Ovary (tissue), 9 donors: ENCODE data around the gene SLC18A3. TPM values are rescaled to one million over a fixed set of nuclear protein-coding genes. Genes with fewer than 3 reads are reported as not detected.

Experiments
- DNase-seq, 5 donors: peaks; one replicate each; pipeline ENCODE4 v3.0.0-alpha.2; 2019 to 2020
- H3K27ac ChIP-seq, 2 donors: fragments of 200-600 bp; one replicate each; pipeline versions ENCODE4 v1.5.1 to v1.8.0; 2019 to 2022
- H3K27me3 ChIP-seq: fragments of 200-600 bp; one replicate; pipeline ENCODE4 v1.8.0; 2022
- H3K36me3 ChIP-seq: fragments of 200-600 bp; sonication (generic); one replicate; pipeline ENCODE4 v1.5.1; 2019
- H3K4me1 ChIP-seq: one replicate; pipeline ENCODE4 v1.8.1; 2013; ENCODE audit warnings: mild to moderate bottlenecking, moderate library complexity; ENCODE audit not compliant: insufficient read depth
- H3K4me3 ChIP-seq: fragments of 200-600 bp; sonication (generic); one replicate; pipeline ENCODE4 v1.5.1; 2017
- H3K9me3 ChIP-seq, 2 donors: fragments of 200-600 bp in 1 of 2; sonication (generic) in 1 of 2; one replicate each; pipeline versions ENCODE4 v1.5.1 to v1.8.1; 2013 to 2019; ENCODE audit warnings: mild to moderate bottlenecking in 1 of 2, moderate library complexity in 1 of 2
- CTCF ChIP-seq, 3 donors: fragments of 450-650 bp in 2 of 3; fragments of 200-600 bp in 1 of 3; IDR thresholded peaks; one replicate each; pipeline versions ENCODE4 v1.5.1 to v1.8.0; 2016 to 2022; ENCODE audit warnings: antibody characterized with exemption in 3 of 3, mild to moderate bottlenecking in 1 of 3
- EP300 ChIP-seq: sonication (generic); formaldehyde crosslinking; IDR thresholded peaks from one replicate; pipeline ENCODE4 v1.6.1; 2017; ENCODE audit warnings: antibody characterized with exemption
- POLR2A ChIP-seq: fragments of 450-650 bp; IDR thresholded peaks from one replicate; pipeline ENCODE4 v1.6.1; 2017; ENCODE audit warnings: antibody characterized with exemption, mild to moderate bottlenecking, moderate library complexity
- whole genome bisulfite sequencing, 3 donors: extraction: QIAGEN DNeasy Blood & Tissue Kit in 1 of 3; methylation state at CpG; one replicate each; pipeline versions ENCODE4 v1.1.5 to v1.1.7; 2013 to 2017; 5-methylcytosine and 5-hydroxymethylcytosine counted together
- intact Hi-C, 4 donors: fragments of 100-400 bp; cut with DNase I; formaldehyde crosslinking; loops; one replicate each; pipeline versions ENCODE4 v1.11.0 to v1.15.1; 2022 to 2023
- polyA plus RNA-seq, 2 donors: library from polyadenylated mRNA; stranded (reverse); fragments of 200-250 nt in 1 of 2; fragments of 350-450 nt in 1 of 2; fragmentation: Illumina TruSeq in 1 of 2; extraction: RNeasy Lipid Tissue Mini Kit (QIAGEN cat#74804) in 1 of 2; gene quantifications; one replicate each; pipeline ENCODE4 v1.2.3, GENCODE V29; 2013 to 2014
- total RNA-seq, 7 donors: library from RNA; depleted of rRNA in 2 of 7; stranded (reverse); fragments of >200 nt in 2 of 7; fragmentation: NEBNext Ultra II Directional in 3 of 7; extraction: Animal tissue kit (Norgen Biotek cat#: 25700) in 3 of 7; gene quantifications; one replicate each; pipeline versions ENCODE4 v1.1.0 to v1.2.4, GENCODE V29; 2016 to 2023
- donor health status: DM: no; HTN: no; CAD: no; lungs with moderate emphysema.
- donor health status: DM: no; HTN: no; CAD: no.
- donor health status: Bipolar disorder and iron deficiency.
- donor health status: DM: yes; HTN: yes; CAD: no.
- donor health status: DM: no; HTN: no; CAD: no.
- donor health status: DM: yes; HTN: yes; CAD: no.

Gene SLC18A3
- total and polyA plus RNA-seq, 9 donors, result not detected

GRCh38 chr10:49650724-49651034, 40.6 kb downstream of the SLC18A3 start:
- no peak for TF ChIP-seq CTCF (IDR thresholded peaks at IDR 0.05)
- no peak for TF ChIP-seq EP300
- TF ChIP-seq POLR2A, result no peak
- DNase-seq, result no peak
- no peaks in the 10 kb centered on the region for H3K9me3 ChIP-seq

GRCh38 chr10:49651039-49651835, 41.1 kb downstream of the SLC18A3 start:
- 76 to 79% (median 78%) methylated on average over 14 to 15 of the region's 15 CpGs for WGBS, 3 donors
- Histone ChIP-seq H3K27me3 (no peaks in the 10 kb centered on the region), H3K36me3 (no peaks in the 10 kb centered on the region), H3K4me3 (no peak overlapping the region), H3K9me3 (no peaks in the 10 kb centered on the region), H3K4me1 (no peaks in the 10 kb centered on the region), H3K27ac (no peak overlapping the region)
- no peak for DNase-seq
- intact Hi-C loops, result no loop called here
- TF ChIP-seq EP300 (no peak), CTCF (IDR thresholded peaks at IDR 0.05) (no peak), POLR2A (no peak)

More at GRCh38 chr10:49650724-49651034, 40.6 kb downstream of the SLC18A3 start:
- Histone ChIP-seq H3K4me1 (no peaks in the 10 kb centered on the region), H3K4me3 (no peak overlapping the region), H3K27ac (no peak overlapping the region), H3K36me3 (no peaks in the 10 kb centered on the region), H3K27me3 (no peaks in the 10 kb centered on the region)
- 87 to 100% (median 91%) methylated on average over 1 of the region's 1 CpG for WGBS, 3 donors
- intact Hi-C loops, result no loop called here

GRCh38 chr10:49651917-49652316, 41.8 kb downstream of the SLC18A3 start:
- Histone ChIP-seq H3K9me3 (no peaks in the 10 kb centered on the region), H3K4me3 (no peak overlapping the region), H3K4me1 (no peaks in the 10 kb centered on the region), H3K36me3 (no peaks in the 10 kb centered on the region), H3K27ac (no peak overlapping the region), H3K27me3 (no peaks in the 10 kb centered on the region)
- 69 to 74% (median 71%) methylated on average over 2 of the region's 2 CpGs for WGBS, 3 donors
- no peak for TF ChIP-seq CTCF (IDR thresholded peaks at IDR 0.05)
- no peak for TF ChIP-seq EP300
- no peak for TF ChIP-seq POLR2A
- intact Hi-C loops, result no loop called here
- DNase-seq, result no peak

GRCh38 chr10:49652421-49653272, 42.5 kb downstream of the SLC18A3 start:
- Histone ChIP-seq H3K4me3 (no peak overlapping the region), H3K36me3 (no peaks in the 10 kb centered on the region), H3K4me1 (no peaks in the 10 kb centered on the region), H3K27me3 (no peaks in the 10 kb centered on the region), H3K9me3 (no peaks in the 10 kb centered on the region), H3K27ac (no peak overlapping the region)
- 70 to 73% (median 72%) methylated on average over 15 of the region's 15 CpGs for WGBS, 3 donors
- TF ChIP-seq CTCF (IDR thresholded peaks at IDR 0.05) (no peak), EP300 (no peak), POLR2A (no peak)
- no peak for DNase-seq
- intact Hi-C loops, result no loop called here
